CD4-positive, CD25-positive, alpha-beta regulatory T cell (primary cell): ENCODE results near the gene STIM1. TPM values are rescaled to one million over a fixed set of nuclear protein-coding genes. Genes with fewer than 3 reads are reported as not detected.

ENCODE experiments used
- ATAC-seq, 2 donors: fragments of 150-1000 bp; cut with Tn5 transposase; one replicate each; pipeline ENCODE4 v1.10.0; 2021; ENCODE audit warnings: low read depth in 2 of 2, moderate number of reproducible peaks in 2 of 2, moderate library complexity in 1 of 2
- DNase-seq, 3 donors: peaks; one replicate each; pipeline versions ENCODE4 v3.0.0 to v3.0.0-alpha.2; 2012 to 2022; ENCODE audit warnings: mixed read lengths in 1 of 3
- H3K27ac ChIP-seq: one replicate; pipeline ENCODE4 v1.7.0; 2013; ENCODE audit warnings: mild to moderate bottlenecking, low read length; ENCODE audit not compliant: insufficient read depth, poor library complexity, severe bottlenecking
- H3K27me3 ChIP-seq: one replicate; pipeline ENCODE4 v1.7.0; 2013; ENCODE audit warnings: low read length; ENCODE audit not compliant: control insufficient read depth, insufficient read depth
- H3K36me3 ChIP-seq: one replicate; pipeline ENCODE4 v1.7.0; 2013; ENCODE audit warnings: mild to moderate bottlenecking, low read length, moderate library complexity; ENCODE audit not compliant: control insufficient read depth, insufficient read depth
- H3K4me1 ChIP-seq: 2 replicates; pipeline ENCODE4 v1.7.0; 2013; ENCODE audit warnings: mild to moderate bottlenecking, low read length; ENCODE audit not compliant: insufficient read depth, control insufficient read depth, poor library complexity, severe bottlenecking
- H3K4me3 ChIP-seq: one replicate; pipeline ENCODE4 v1.7.0; 2013; ENCODE audit warnings: low read depth, mild to moderate bottlenecking, low read length, moderate library complexity
- H3K9me3 ChIP-seq, 2 experiments: 1 replicate in 1 of 2; 2 replicates in 1 of 2; pipeline ENCODE4 v1.7.0; 2013; ENCODE audit warnings: low read length in 2 of 2, mild to moderate bottlenecking in 1 of 2, moderate library complexity in 1 of 2; ENCODE audit not compliant: control insufficient read depth in 2 of 2
- H3K27ac Mint-ChIP-seq, 3 donors: one replicate each; pipeline ENCODE4 v1.8.0; 2020 to 2022; ENCODE audit warnings: mild to moderate bottlenecking in 3 of 3, mixed read lengths in 3 of 3, moderate library complexity in 2 of 3
- H3K27me3 Mint-ChIP-seq: one replicate; pipeline ENCODE4 v1.8.0; 2022; ENCODE audit warnings: mild to moderate bottlenecking, mixed read lengths
- H3K36me3 Mint-ChIP-seq: one replicate; pipeline ENCODE4 v1.8.0; 2020; ENCODE audit warnings: mixed read lengths
- H3K4me1 Mint-ChIP-seq, 4 donors: one replicate each; pipeline ENCODE4 v1.8.0; 2020 to 2022; ENCODE audit warnings: mixed read lengths in 4 of 4, mild to moderate bottlenecking in 1 of 4
- H3K4me3 Mint-ChIP-seq, 4 donors: one replicate each; pipeline ENCODE4 v1.8.0; 2020 to 2022; ENCODE audit warnings: mild to moderate bottlenecking in 4 of 4, mixed read lengths in 4 of 4, moderate library complexity in 3 of 4
- H3K9me3 Mint-ChIP-seq, 7 donors: one replicate each; pipeline ENCODE4 v1.8.0; 2020 to 2022; ENCODE audit warnings: mixed read lengths in 7 of 7, mild to moderate bottlenecking in 3 of 7, moderate library complexity in 2 of 7
- polyA plus RNA-seq, 4 donors: library from polyadenylated mRNA; unstranded; fragments of 300-500 nt; fragmentation: Illumina TruSeq; gene quantifications; one replicate each; pipeline ENCODE4 v1.2.3, GENCODE V29; 2021
- total RNA-seq: library from RNA; stranded (reverse); gene quantifications from one replicate; pipeline ENCODE4 v1.2.3, GENCODE V29; 2022

STIM1 gene
- total and polyA plus RNA-seq, 5 donors from 2014 or later, result 25.7 to 134 (median 29.8) TPM

GRCh38 chr11:3902441-3902840, 47.0 kb downstream of the STIM1 start:
- peak overlapping the region; percentile 79 to 88 (median 86) for H3K27ac Mint-ChIP-seq
- DNase-seq (no peak), ATAC-seq (no peak)
- H3K4me3 ChIP-seq, result peak overlapping the region; percentile 14
- peaks cover 0 to under 1% (median 0%) of the 10 kb centered on the region in 7 donors for H3K9me3 Mint-ChIP-seq
- H3K27me3 Mint-ChIP-seq, result no peaks in the 10 kb centered on the region
- no peaks in the 10 kb centered on the region for H3K9me3 ChIP-seq
- H3K36me3 Mint-ChIP-seq, result no peaks in the 10 kb centered on the region
- H3K4me1 ChIP-seq, result peaks cover 69% of the 10 kb centered on the region
- H3K4me1 Mint-ChIP-seq, result peaks cover 43 to 75% (median 55%) of the 10 kb centered on the region in 4 donors
- no peaks in the 10 kb centered on the region for H3K36me3 ChIP-seq
- peak overlapping the region in 3 of 4 donors; percentile 55 to 68 (median 62) for H3K4me3 Mint-ChIP-seq
- H3K27ac ChIP-seq, result no peak overlapping the region
- no peaks in the 10 kb centered on the region for H3K27me3 ChIP-seq

- H3K4me3 Mint-ChIP-seq, result peak overlapping the region; percentile 28 to 81 (median 72)
- DNase-seq (peak in 1 of 3 donors; percentile 31), ATAC-seq (no peak)
- no peak overlapping the region for H3K27ac ChIP-seq
- peaks cover 48 to 82% (median 61%) of the 10 kb centered on the region in 4 donors for H3K4me1 Mint-ChIP-seq
- no peaks in the 10 kb centered on the region for H3K27me3 Mint-ChIP-seq
- H3K27me3 ChIP-seq, result no peaks in the 10 kb centered on the region
- H3K9me3 ChIP-seq, result no peaks in the 10 kb centered on the region
- H3K4me1 ChIP-seq, result peaks cover 69% of the 10 kb centered on the region
- no peaks in the 10 kb centered on the region for H3K9me3 Mint-ChIP-seq
- H3K27ac Mint-ChIP-seq, result peak overlapping the region; percentile 88 to 95 (median 92)
- H3K36me3 ChIP-seq, result no peaks in the 10 kb centered on the region
- H3K4me3 ChIP-seq, result peak overlapping the region; percentile 39
- no peaks in the 10 kb centered on the region for H3K36me3 Mint-ChIP-seq
Measured at GRCh38 chr11:3903207-3903896, 47.9 kb downstream of the STIM1 start.

GRCh38 chr11:3904228-3904627, 48.8 kb downstream of the STIM1 start:
- H3K27ac ChIP-seq, result peak overlapping the region; percentile 49
- DNase-seq (no peak), ATAC-seq (no peak)
- H3K4me1 ChIP-seq, result peaks cover 75% of the 10 kb centered on the region
- Mint-ChIP-seq H3K4me3 (peak overlapping the region in 3 of 4 donors; percentile 19 to 81 (median 66)), H3K4me1 (peaks cover 48 to 85% (median 64%) of the 10 kb centered on the region in 4 donors), H3K27me3 (no peaks in the 10 kb centered on the region), H3K36me3 (no peaks in the 10 kb centered on the region), H3K27ac (peak overlapping the region; percentile 82 to 92 (median 88)), H3K9me3 (no peaks in the 10 kb centered on the region)
- H3K4me3 ChIP-seq, result peak overlapping the region; percentile 50
- no peaks in the 10 kb centered on the region for H3K9me3 ChIP-seq
- no peaks in the 10 kb centered on the region for H3K27me3 ChIP-seq
- no peaks in the 10 kb centered on the region for H3K36me3 ChIP-seq

GRCh38 chr11:3905080-3905953, 49.9 kb downstream of the STIM1 start:
- Histone ChIP-seq H3K36me3 (no peaks in the 10 kb centered on the region), H3K27ac (peak overlapping the region; percentile 49), H3K4me3 (peak overlapping the region; percentile 26), H3K27me3 (no peaks in the 10 kb centered on the region), H3K9me3 (no peaks in the 10 kb centered on the region), H3K4me1 (peaks cover 75% of the 10 kb centered on the region)
- H3K4me3 Mint-ChIP-seq, result peak overlapping the region; percentile 23 to 81 (median 64)
- H3K27me3 Mint-ChIP-seq, result no peaks in the 10 kb centered on the region
- H3K27ac Mint-ChIP-seq, result peak overlapping the region; percentile 7 to 92 (median 88)
- no peaks in the 10 kb centered on the region for H3K9me3 Mint-ChIP-seq
- peak; percentile 15 to 88 (median 53) for DNase-seq
- peaks cover 53 to 86% (median 69%) of the 10 kb centered on the region in 4 donors for H3K4me1 Mint-ChIP-seq
- no peaks in the 10 kb centered on the region for H3K36me3 Mint-ChIP-seq
- peak; percentile 96 to 97 for ATAC-seq

- no peaks in the 10 kb centered on the region for H3K9me3 Mint-ChIP-seq
- no peak for DNase-seq
- H3K36me3 Mint-ChIP-seq, result no peaks in the 10 kb centered on the region
- H3K27me3 ChIP-seq, result no peaks in the 10 kb centered on the region
- peak overlapping the region; percentile 49 for H3K27ac ChIP-seq
- H3K27ac Mint-ChIP-seq, result peak overlapping the region in 2 of 3 donors; percentile 42 to 88
- H3K27me3 Mint-ChIP-seq, result no peaks in the 10 kb centered on the region
- ATAC-seq, result no peak
- peak overlapping the region; percentile 21 for H3K4me3 ChIP-seq
- H3K4me3 Mint-ChIP-seq, result no peak overlapping the region
- no peaks in the 10 kb centered on the region for H3K9me3 ChIP-seq
- H3K36me3 ChIP-seq, result no peaks in the 10 kb centered on the region
- H3K4me1 Mint-ChIP-seq, result peaks cover 53 to 84% (median 69%) of the 10 kb centered on the region in 4 donors
- peaks cover 68% of the 10 kb centered on the region for H3K4me1 ChIP-seq
Measured at GRCh38 chr11:3906166-3906565, 50.7 kb downstream of the STIM1 start.

GRCh38 chr11:3907590-3907989, 52.1 kb downstream of the STIM1 start:
- DNase-seq, result peak in 1 of 3 donors; percentile 47
- H3K4me3 Mint-ChIP-seq, result peak overlapping the region in 2 of 4 donors; percentile 7 to 27
- H3K27me3 ChIP-seq, result no peaks in the 10 kb centered on the region
- H3K4me3 ChIP-seq, result no peak overlapping the region
- peaks cover 62% of the 10 kb centered on the region for H3K4me1 ChIP-seq
- no peaks in the 10 kb centered on the region for H3K9me3 ChIP-seq
- no peaks in the 10 kb centered on the region for H3K36me3 Mint-ChIP-seq
- no peak for ATAC-seq
- H3K27ac ChIP-seq, result no peak overlapping the region
- peak overlapping the region; percentile 36 to 89 (median 55) for H3K27ac Mint-ChIP-seq
- H3K27me3 Mint-ChIP-seq, result no peaks in the 10 kb centered on the region
- peaks cover 49 to 81% (median 64%) of the 10 kb centered on the region in 4 donors for H3K4me1 Mint-ChIP-seq
- H3K9me3 Mint-ChIP-seq, result no peaks in the 10 kb centered on the region
- no peaks in the 10 kb centered on the region for H3K36me3 ChIP-seq

GRCh38 chr11:3909901-3910300, 54.4 kb downstream of the STIM1 start:
- Mint-ChIP-seq H3K4me3 (no peak overlapping the region), H3K4me1 (peaks cover 53 to 76% (median 60%) of the 10 kb centered on the region in 4 donors), H3K9me3 (no peaks in the 10 kb centered on the region), H3K36me3 (no peaks in the 10 kb centered on the region), H3K27ac (peak overlapping the region; percentile 22 to 61 (median 39)), H3K27me3 (no peaks in the 10 kb centered on the region)
- Histone ChIP-seq H3K27ac (no peak overlapping the region), H3K9me3 (no peaks in the 10 kb centered on the region), H3K4me3 (no peak overlapping the region), H3K27me3 (no peaks in the 10 kb centered on the region), H3K4me1 (peaks cover 39% of the 10 kb centered on the region), H3K36me3 (no peaks in the 10 kb centered on the region)
- DNase-seq (no peak), ATAC-seq (no peak)
